GM12878 (cell line): ENCODE results near the gene HIVEP3. TPM values are rescaled to one million over a fixed set of nuclear protein-coding genes. Genes with fewer than 3 reads are reported as not detected.

Experiments
- ATAC-seq: fragments of 200-7000 bp; cut with Tn5 transposase; 3 replicates; pipeline ENCODE4 v1.9.1; 2020; ENCODE audit warnings: mild to moderate bottlenecking, moderate library complexity
- BruUV-seq: library from RNA; stranded (reverse); fragments of 400-500 nt; replicated peaks from 2 replicates; lab custom pipeline; 2021; lab: Mats Ljungman, UMichigan
- CTCF ChIA-PET: fragments of 300-600 bp; sonication (Branson Sonifier 250); formaldehyde crosslinking; extraction: SDS; loops from one replicate; lab custom pipeline; 2021; ENCODE audit warnings: inconsistent platforms; lab: Yijun Ruan, JAX
- POLR2A ChIA-PET: fragments of 350-600 bp; formaldehyde crosslinking; extraction: SDS; loops from one replicate; lab custom pipeline; 2021; ENCODE audit warnings: inconsistent platforms; lab: Charles Lee
- RAD21 ChIA-PET: fragments of 300-600 bp; sonication (Branson Sonifier 250); formaldehyde crosslinking; loops from one replicate; lab custom pipeline; 2023; ENCODE audit warnings: antibody characterized with exemption; ENCODE audit not compliant: unreplicated experiment; lab: Charles Lee
- SMC1A ChIA-PET: fragments of 300-600 bp; sonication (Branson Sonifier 250); formaldehyde crosslinking; loops from one replicate; lab custom pipeline; 2023; ENCODE audit not compliant: unreplicated experiment, uncharacterized antibody; lab: Charles Lee
- DNase-seq: peaks from one replicate; pipeline ENCODE4 v3.0.0-alpha.2; 2011; ENCODE audit warnings: low read depth, low spot score
- FAIRE-seq: peaks from 3 replicates; lab custom pipeline; 2011; peaks lifted over from hg19 to GRCh38; lab: Jason Lieb, UNC
- H2AFZ ChIP-seq: 2 replicates; pipeline ENCODE4 v1.6.0; 2011; ENCODE audit warnings: low read depth, low read length, control low read depth; ENCODE audit not compliant: control insufficient read depth
- H3K27ac ChIP-seq: 2 replicates; pipeline ENCODE4 v1.5.1; 2011; ENCODE audit warnings: control low read depth; ENCODE audit not compliant: control insufficient read depth, insufficient read depth
- H3K27me3 ChIP-seq, 2 experiments: replicated peaks in 1 of 2; 2 replicates each; pipeline versions ENCODE4 v1.6.0 to v1.6.1; 2011; ENCODE audit warnings: low read length in 1 of 2; ENCODE audit not compliant: control insufficient read depth in 2 of 2, insufficient read depth in 2 of 2
- H3K36me3 ChIP-seq, 2 experiments: 2 replicates each; pipeline ENCODE4 v1.5.1; 2011; ENCODE audit warnings: low read length in 1 of 2; ENCODE audit not compliant: control insufficient read depth in 2 of 2, insufficient read depth in 2 of 2
- H3K4me1 ChIP-seq: 2 replicates; pipeline ENCODE4 v1.6.1; 2011; ENCODE audit warnings: mild to moderate bottlenecking, low read length, moderate library complexity, mixed read lengths; ENCODE audit not compliant: control insufficient read depth, insufficient read depth
- H3K4me2 ChIP-seq: 2 replicates; pipeline ENCODE4 v1.6.0; 2011; ENCODE audit warnings: control low read depth; ENCODE audit not compliant: control insufficient read depth, insufficient read depth
- H3K4me3 ChIP-seq: fragments of 200-600 bp; sonication (generic); 2 replicates; pipeline ENCODE4 v1.5.1; 2016
- H3K79me2 ChIP-seq: 2 replicates; pipeline ENCODE4 v1.6.0; 2011; ENCODE audit warnings: low read length; ENCODE audit not compliant: control insufficient read depth, insufficient read depth
- H3K9ac ChIP-seq: 2 replicates; pipeline ENCODE4 v1.8.0; 2011; ENCODE audit warnings: low read length, control low read depth, mixed read lengths; ENCODE audit not compliant: control insufficient read depth, insufficient read depth
- H3K9me3 ChIP-seq: replicated peaks from 3 replicates; pipeline ENCODE4 v1.5.1; 2011; ENCODE audit warnings: mild to moderate bottlenecking, low read length; ENCODE audit not compliant: control insufficient read depth, insufficient read depth
- H4K20me1 ChIP-seq: 2 replicates; pipeline ENCODE4 v1.6.0; 2011; ENCODE audit not compliant: control insufficient read depth, insufficient read depth
- EGR1 ChIP-seq, 2 experiments: IDR thresholded peaks; 1 replicate in 1 of 2; 2 replicates in 1 of 2; pipeline ENCODE4 v1.6.1; 2011 to 2012; ENCODE audit warnings: low read depth in 2 of 2, low read length in 2 of 2, borderline replicate concordance in 1 of 2, mild to moderate bottlenecking in 1 of 2, moderate library complexity in 1 of 2
- HCFC1 ChIP-seq: fragments of 150-350 bp; IDR thresholded peaks from 2 replicates; pipeline ENCODE4 v1.6.1; 2014; ENCODE audit warnings: low read length
- MTA2 ChIP-seq: fragments of 450-650 bp; IDR thresholded peaks from 2 replicates; pipeline ENCODE4 v1.6.1; 2016; ENCODE audit warnings: low read depth, mild to moderate bottlenecking, moderate library complexity
- NFYB ChIP-seq: IDR thresholded peaks from 2 replicates; pipeline ENCODE4 v1.6.1; 2011; ENCODE audit warnings: low read depth, mild to moderate bottlenecking, low read length, improper control_type of control experiment, moderate library complexity; ENCODE audit not compliant: insufficient read depth
- RCOR1 ChIP-seq: conservative IDR thresholded peaks from 2 replicates; pipeline ENCODE4 v1.6.1; 2012; ENCODE audit warnings: low read depth, low read length, improper control_type of control experiment
- SMARCA5 ChIP-seq: fragments of 450-650 bp; IDR thresholded peaks from 2 replicates; pipeline ENCODE4 v1.6.1; 2017; ENCODE audit warnings: mild to moderate bottlenecking
- TAF1 ChIP-seq: IDR thresholded peaks from 2 replicates; pipeline ENCODE4 v1.6.1; 2011; ENCODE audit warnings: mild to moderate bottlenecking, low read depth, low read length, borderline replicate concordance
- TCF7 ChIP-seq: IDR thresholded peaks from 2 replicates; pipeline ENCODE4 v1.6.1; 2014; ENCODE audit warnings: antibody characterized with exemption, borderline replicate concordance
- YBX1 ChIP-seq: fragments of 450-650 bp; IDR thresholded peaks from 2 replicates; pipeline ENCODE4 v1.6.1; 2016; ENCODE audit warnings: antibody characterized with exemption
- ZBED1 ChIP-seq: IDR thresholded peaks from 2 replicates; pipeline ENCODE4 v1.6.1; 2016; ENCODE audit warnings: borderline replicate concordance
- WGBS: methylation state at CpG from one replicate; pipeline ENCODE4 v1.1.6; 2016; ENCODE audit warnings: low lambda C conversion rate; ENCODE audit not compliant: insufficient replicate concordance, insufficient coverage; ENCODE audit errors: missing lambda C conversion rate; 5-methylcytosine and 5-hydroxymethylcytosine counted together
- in situ Hi-C: fragments of 300-500 bp; cut with MboI; formaldehyde crosslinking; loops from 9 replicates; pipeline ENCODE4 v1.14.3; 2018; ENCODE audit warnings: mixed read lengths
- intact Hi-C: fragments of 100-400 bp; cut with micrococcal nuclease; formaldehyde crosslinking; loops from one replicate; pipeline ENCODE4 v1.14.2; 2022; ENCODE audit not compliant: unreplicated experiment
- polyA plus RNA-seq, 11 experiments: library from polyadenylated mRNA; depleted of rRNA in 4 of 11; unstranded in 6 of 11; stranded (reverse) in 5 of 11; fragments of >200 nt; fragmentation: Nextera tagmentation in 4 of 11; fragmentation: Illumina TruSeq in 1 of 11; extraction: Ambion mirVana in 4 of 11; extraction: Trizol in 1 of 11; gene quantifications; 1 replicate in 1 of 11; 2 replicates in 10 of 11; pipeline versions ENCODE4 v1.2.1 to v1.2.3, GENCODE V29; 2011 to 2016; ENCODE audit warnings: inconsistent platforms in 2 of 11, missing spikeins in 2 of 11, low read depth in 1 of 11
- total RNA-seq, 4 experiments: library from RNA; depleted of rRNA in 3 of 4; stranded (reverse); fragments of >200 nt in 3 of 4; fragmentation: Illumina TruSeq in 1 of 4; extraction: Trizol in 1 of 4; gene quantifications; 2 replicates each; pipeline versions ENCODE4 v1.2.1 to v1.2.3, GENCODE V29; 2013 to 2021

Gene HIVEP3
- total and polyA plus RNA-seq, 10 of the 15 experiments (the other 5 are each of a cell fraction or from before 2014, with no cell fraction given): 1.8 to 13.6 (median 3.8) TPM

GRCh38 chr1:41590331-41590730 is 328.4 kb downstream of the HIVEP3 start:
- H3K4me1 ChIP-seq: no peaks in the 10 kb centered on the region
- intact Hi-C loops: no loop called here
- RAD21 ChIA-PET: interaction anchor here (0.9 to 2.1 kb wide), 2 partner anchors 17 to 68 kb away, joined by 3 to 6 read pairs; no protein-coding TSS in a partner anchor
- CTCF ChIA-PET: interaction anchor here (1.0 kb wide), 1 partner anchor 68 kb away, joined by 4 read pairs; no protein-coding TSS in a partner anchor
- DNase-seq (no peak), ATAC-seq (no peak), FAIRE-seq (no peak)
- no peak for TF ChIP-seq SMARCA5
- no peak for TF ChIP-seq NFYB
- TF ChIP-seq TCF7: no peak
- TF ChIP-seq MTA2: no peak
- no peak overlapping the region for H3K27ac ChIP-seq
- BruUV-seq: no TSS peak
- no peaks in the 10 kb centered on the region for H4K20me1 ChIP-seq
- POLR2A ChIA-PET: interaction anchor here (0.6 to 1.8 kb wide), 2 partner anchors 9 to 720 kb away, joined by 3 to 5 read pairs; no protein-coding TSS in a partner anchor
- H3K79me2 ChIP-seq: no peaks in the 10 kb centered on the region
- H3K4me2 ChIP-seq: no peak overlapping the region
- H3K36me3 ChIP-seq: no peaks in the 10 kb centered on the region
- no peak overlapping the region for H3K4me3 ChIP-seq
- no peaks in the 10 kb centered on the region for H3K27me3 ChIP-seq
- SMC1A ChIA-PET: interaction anchor here (1.2 to 2.1 kb wide), 6 partner anchors 12 to 70 kb away, joined by 3 to 5 read pairs (median 4); no protein-coding TSS in a partner anchor
- no peak overlapping the region for H2AFZ ChIP-seq
- H3K9me3 ChIP-seq: no peaks in the 10 kb centered on the region
- H3K9ac ChIP-seq: no peak overlapping the region
- in situ Hi-C loops: no loop called here

GRCh38 chr1:41589395-41589794 is 329.3 kb downstream of the HIVEP3 start:
- SMC1A ChIA-PET: interaction anchor here (0.9 to 2.1 kb wide), 5 partner anchors 10 to 215 kb away, joined by 3 to 5 read pairs (median 3); no protein-coding TSS in a partner anchor
- Histone ChIP-seq H2AFZ (no peak overlapping the region), H3K4me3 (no peak overlapping the region), H3K27ac (no peak overlapping the region), H3K4me1 (no peaks in the 10 kb centered on the region), H3K79me2 (no peaks in the 10 kb centered on the region), H3K9me3 (no peaks in the 10 kb centered on the region), H3K4me2 (no peak overlapping the region), H4K20me1 (no peaks in the 10 kb centered on the region), H3K36me3 (peaks cover 0 to 2% of the 10 kb centered on the region in 2 experiments; a peak in 1 of 4 replicates), H3K27me3 (no peaks in the 10 kb centered on the region), H3K9ac (no peak overlapping the region)
- ATAC-seq (no peak), DNase-seq (no peak), FAIRE-seq (no peak)
- 90% methylated on average over 5 of the region's 5 CpGs for WGBS
- CTCF ChIA-PET: interaction anchor here (1.1 kb wide), 1 partner anchor 15 kb away, joined by 5 read pairs; no protein-coding TSS in a partner anchor
- no TSS peak for BruUV-seq
- in situ Hi-C loops: no loop called here
- POLR2A ChIA-PET: interaction anchor here (1.0 to 1.8 kb wide), 3 partner anchors 9 to 446 kb away, joined by 3 to 5 read pairs (median 3); no protein-coding TSS in a partner anchor
- TF ChIP-seq EGR1 (IDR thresholded peaks at IDR 0.05; ENCODE audit: borderline replicate concordance in 1 of 2, low read depth in 2 of 2, low read length in 2 of 2): no peak
- TF ChIP-seq RCOR1: no peak
- no peak for TF ChIP-seq ZBED1
- TF ChIP-seq TAF1: no peak
- no peak for TF ChIP-seq HCFC1
- TF ChIP-seq YBX1: no peak
- intact Hi-C loops: no loop called here
- RAD21 ChIA-PET: interaction anchor here (2.1 kb wide), 1 partner anchor 69 kb away, joined by 6 read pairs; no protein-coding TSS in a partner anchor
